NCI-H774 (cell line): ENCODE data around the gene MRAP2.
"Not testable (repeated sequence)": the region's sequence is repeated elsewhere in the genome, so short reads cannot be mapped to it uniquely, and the experiment has no call there.

Source experiments
- DNase-seq: peaks from one replicate; lab custom pipeline; 2025; lab: John Stamatoyannopoulos, UW

The MRAP2 gene

DNA sequence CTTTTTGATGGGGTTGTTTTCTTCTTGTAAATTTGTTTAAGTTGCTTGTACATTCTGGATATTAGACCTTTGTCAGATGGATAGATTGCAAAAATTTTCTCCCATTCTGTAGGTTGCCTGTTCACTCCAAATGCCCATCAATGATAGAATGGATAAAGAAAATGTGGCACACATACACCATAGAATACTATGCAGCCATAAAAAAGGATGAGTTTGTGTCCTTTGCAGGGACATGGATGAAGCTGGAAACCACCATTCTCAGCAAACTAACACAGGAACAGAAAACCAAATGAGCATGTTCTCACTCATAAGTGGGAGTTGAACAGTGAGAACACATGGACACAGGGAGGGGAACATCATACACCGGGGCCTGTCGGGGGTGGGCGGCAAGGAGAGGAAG lies 1.6 kb upstream of the MRAP2 start:
- not testable (repeated sequence) for DNase-seq

GRCh38 chr6:84035484-84035883 lies 1.9 kb downstream of the MRAP2 start:
- DNase-seq, result no peak

DNA sequence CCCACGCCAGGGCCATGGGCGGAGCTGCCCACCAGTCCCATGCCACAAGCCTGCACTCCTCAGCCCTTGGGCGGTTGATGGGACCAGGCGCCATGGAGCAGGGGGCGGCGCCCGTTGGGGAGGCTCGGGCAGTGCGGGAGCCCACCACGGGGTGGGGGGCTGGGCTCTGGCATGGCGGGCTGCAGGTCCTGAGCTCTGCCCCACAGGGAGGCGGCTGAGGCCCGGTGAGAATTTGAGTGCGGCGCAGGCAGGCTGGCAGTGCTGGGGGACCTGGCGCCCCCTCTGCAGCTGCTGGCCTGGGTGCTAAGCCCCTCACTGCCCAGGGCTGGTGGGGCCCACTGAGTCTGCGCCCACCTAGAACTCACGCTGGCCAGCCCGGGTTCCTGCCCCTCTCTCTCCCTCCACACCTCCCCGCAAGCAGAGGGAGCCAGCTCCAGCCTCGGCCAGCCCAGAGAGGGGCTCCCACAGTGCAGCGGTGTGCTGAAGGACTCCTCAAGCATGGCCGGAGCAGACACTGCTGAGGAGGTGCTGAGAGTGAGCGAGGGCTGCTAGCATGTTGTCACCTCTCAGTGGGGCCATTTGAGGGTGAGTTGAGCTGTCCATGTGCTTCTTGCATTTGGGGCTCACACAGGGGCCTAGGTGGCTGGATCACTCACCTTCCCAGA lies 4.0 kb downstream of the MRAP2 start:
- DNase-seq, result no peak

GRCh38 chr6:84042603-84043002 lies 9.0 kb downstream of the MRAP2 start:
- DNase-seq, result no peak

DNA sequence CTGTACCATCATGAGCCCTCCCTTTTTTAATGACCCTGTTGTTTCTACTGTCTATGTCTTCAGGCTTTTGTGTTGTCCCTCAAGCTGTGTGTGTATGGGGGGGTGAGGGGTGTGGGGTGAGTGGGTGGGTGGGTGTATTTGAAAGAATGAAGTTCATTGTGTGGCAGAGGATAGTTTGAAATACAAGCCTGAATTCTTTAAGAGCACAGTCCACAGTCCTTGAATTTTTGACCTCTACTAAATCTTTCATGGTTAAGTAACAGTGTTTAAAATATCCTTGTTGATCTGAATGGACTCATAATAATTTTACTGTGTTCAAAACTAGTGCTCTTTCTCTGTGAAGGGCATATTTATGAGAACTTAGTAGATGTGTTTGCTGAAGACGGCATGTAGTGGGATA lies 10.0 kb downstream of the MRAP2 start:
- no peak for DNase-seq

GRCh38 chr6:84046755-84047154 lies 13.2 kb downstream of the MRAP2 start:
- DNase-seq, result no peak

DNA sequence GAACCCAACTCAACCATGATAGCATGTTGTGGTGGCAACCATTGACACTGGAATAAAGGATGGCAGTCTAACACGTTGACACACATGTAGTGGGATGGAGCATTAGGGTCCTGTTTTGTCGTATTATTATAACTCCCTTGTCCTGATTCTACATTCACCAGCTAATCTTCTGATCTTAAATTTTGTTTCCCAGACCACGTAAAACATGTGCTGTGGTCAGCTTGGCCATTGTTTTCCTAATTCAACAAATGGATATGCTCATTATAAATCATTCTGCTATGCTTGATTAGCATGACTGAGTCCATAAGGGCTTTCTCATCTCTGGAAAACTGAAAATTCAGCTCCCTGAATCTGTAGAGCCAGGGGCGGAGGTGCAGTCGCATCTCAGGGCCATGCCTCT lies 15.0 kb downstream of the MRAP2 start:
- no peak for DNase-seq

DNA sequence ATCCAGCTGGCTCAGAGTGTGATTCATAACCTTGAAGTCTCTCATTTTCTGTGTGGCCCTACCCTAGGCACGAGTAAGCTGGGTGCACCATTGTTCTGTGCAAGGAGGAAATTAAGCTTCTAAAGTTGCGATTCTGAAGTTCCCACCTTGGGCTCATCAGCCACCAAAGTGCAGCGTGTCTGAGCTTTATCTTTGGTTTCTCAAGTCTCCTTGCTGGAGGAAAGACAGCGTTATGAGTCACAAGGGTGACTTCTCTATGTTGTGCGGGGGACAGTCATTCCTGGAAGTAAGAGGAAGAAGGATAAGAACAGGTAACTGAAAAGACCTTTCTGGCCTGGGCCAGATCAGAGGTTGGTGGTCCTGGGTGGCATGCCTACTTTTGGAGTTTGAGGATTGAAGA lies 16.8 kb downstream of the MRAP2 start:
- no peak for DNase-seq

GRCh38 chr6:84052204-84052882 lies 18.8 kb downstream of the MRAP2 start:
- peak; percentile 91 for DNase-seq

DNA sequence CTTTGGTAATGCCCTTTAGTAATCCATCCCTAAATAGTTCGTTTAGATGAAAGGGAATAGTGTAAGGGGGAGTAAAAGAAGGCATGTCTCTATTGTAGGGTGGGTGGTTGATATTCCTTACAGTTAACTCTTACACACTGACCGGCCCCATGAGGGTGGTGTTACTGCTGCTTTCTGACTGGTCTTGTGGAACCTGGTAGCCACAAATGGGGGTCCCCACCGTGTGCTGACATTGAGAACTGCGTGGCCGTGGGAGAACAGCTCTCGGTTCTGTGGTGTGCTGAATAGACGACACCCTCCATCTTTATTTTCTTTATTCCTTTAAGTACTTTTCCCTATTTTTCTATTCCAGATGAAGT lies 19.3 kb downstream of the MRAP2 start:
- DNase-seq, result no peak

GRCh38 chr6:84055647-84056046 lies 22.1 kb downstream of the MRAP2 start:
- no peak for DNase-seq

- DNase-seq, result no peak
These were observed 24.3 kb downstream of the MRAP2 start for GRCh38 chr6:84057908-84058307.

DNA sequence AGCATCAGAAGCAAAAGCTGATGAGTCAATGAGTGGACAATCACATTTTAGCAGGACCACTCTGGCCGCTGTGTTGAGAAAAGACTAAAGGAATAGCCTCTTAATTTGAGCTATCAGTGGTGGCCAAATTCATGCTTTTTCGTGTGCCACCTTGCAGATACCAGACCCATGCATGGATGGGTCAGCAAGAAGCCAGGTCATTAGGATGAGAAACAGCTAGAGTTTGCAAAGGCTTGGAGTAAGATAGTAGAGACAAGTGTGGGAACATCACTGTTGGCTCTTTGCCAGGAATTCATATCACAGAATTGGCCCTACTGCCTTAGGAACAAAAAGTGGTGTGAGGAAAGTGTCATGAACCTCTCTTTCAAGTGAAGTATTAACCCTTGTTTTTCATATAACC lies 25.5 kb downstream of the MRAP2 start:
- no peak for DNase-seq

DNA sequence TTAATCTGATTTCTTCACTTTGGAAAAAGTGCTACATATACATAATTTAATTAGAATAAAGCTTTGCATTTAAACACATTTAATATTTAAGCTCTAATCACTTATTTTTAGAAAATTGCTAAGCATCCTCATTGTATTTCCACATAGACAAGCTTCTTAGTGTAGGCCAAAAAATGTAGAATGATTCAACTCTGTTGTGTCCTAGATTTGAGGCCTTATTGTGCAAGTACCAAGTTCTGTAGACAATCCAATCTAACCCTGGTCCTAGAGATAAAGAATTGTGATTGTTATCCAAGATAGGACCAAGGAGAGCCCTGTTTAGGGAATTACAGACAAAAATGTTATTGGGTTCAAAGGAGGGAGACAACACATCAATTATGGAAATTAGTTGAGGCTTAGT lies 27.6 kb downstream of the MRAP2 start:
- no peak for DNase-seq

DNA sequence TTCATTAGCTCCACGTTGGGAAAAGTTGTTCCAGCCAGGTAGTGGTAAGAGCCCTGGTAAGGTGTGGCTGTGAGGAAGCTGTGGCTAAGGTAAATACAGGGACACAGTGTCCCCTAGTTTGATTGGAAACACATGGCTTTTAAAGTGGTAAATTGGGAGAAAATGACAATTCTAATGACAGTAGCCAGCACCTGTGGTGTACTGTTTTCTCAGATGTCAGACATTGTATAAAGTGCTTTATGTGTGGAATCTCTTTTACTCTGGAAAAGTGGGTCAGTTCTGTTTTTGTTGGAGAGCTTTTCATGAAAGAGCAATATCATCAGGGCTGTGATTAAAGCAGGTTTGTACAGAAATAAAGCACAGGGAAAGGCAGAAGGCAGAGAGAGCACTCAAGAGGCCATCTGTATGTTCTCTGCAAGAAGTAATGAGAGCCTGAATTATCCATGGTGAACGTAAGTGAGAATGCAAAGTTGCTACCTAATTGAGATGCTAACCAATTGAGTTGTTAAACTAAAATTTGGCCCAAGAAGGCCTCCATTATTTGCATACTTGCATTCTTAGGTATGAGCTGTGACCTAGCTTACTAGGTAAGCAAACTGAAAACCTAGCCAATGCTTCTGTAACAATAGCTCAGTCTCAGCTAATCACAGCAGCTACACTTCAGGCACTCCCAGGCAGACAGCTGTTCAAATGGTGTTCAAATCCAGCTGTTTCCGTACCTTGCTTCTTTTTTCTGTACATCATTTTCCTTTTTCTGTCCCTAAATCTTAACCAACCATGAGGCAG lies 28.2 kb downstream of the MRAP2 start:
- peak; percentile 56 for DNase-seq

DNA sequence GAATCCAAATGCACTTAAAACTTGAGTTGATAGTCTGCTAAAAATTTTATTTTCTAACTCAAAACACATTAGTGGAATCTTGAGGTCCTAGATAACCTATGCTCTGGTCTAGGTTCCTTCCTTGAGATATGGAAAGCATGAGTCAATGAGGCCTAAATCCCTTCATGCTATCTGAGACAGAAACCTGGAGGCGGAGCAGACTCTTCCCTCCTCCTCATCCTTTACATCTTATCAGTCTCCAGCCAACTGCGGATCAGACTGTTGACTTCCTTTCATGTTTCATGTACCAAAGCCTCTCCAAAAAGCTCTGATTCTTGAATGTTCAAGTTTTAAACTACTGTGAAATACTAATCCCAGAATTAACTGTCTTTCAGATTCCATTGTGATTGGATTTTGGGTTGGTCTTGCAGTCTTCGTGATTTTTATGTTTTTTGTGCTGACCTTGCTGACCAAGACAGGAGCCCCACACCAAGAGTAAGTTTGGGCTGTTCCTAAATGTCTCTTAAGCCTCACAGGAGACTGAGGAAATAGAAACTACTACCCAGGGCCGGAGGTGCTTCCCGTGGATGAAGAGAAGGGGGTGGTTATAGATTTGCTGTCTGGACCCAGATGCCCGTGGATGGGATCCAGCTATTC lies 29.1 kb downstream of the MRAP2 start:
- DNase-seq, result no peak

GRCh38 chr6:84065693-84066290 lies 32.2 kb downstream of the MRAP2 start:
- DNase-seq, result peak; percentile 10

GRCh38 chr6:84066536-84066935 lies 33.0 kb downstream of the MRAP2 start:
- DNase-seq, result no peak

GRCh38 chr6:84068873-84069272 lies 35.3 kb downstream of the MRAP2 start:
- DNase-seq, result not testable (repeated sequence)

GRCh38 chr6:84072442-84072997 lies 38.9 kb downstream of the MRAP2 start:
- DNase-seq, result no peak

DNA sequence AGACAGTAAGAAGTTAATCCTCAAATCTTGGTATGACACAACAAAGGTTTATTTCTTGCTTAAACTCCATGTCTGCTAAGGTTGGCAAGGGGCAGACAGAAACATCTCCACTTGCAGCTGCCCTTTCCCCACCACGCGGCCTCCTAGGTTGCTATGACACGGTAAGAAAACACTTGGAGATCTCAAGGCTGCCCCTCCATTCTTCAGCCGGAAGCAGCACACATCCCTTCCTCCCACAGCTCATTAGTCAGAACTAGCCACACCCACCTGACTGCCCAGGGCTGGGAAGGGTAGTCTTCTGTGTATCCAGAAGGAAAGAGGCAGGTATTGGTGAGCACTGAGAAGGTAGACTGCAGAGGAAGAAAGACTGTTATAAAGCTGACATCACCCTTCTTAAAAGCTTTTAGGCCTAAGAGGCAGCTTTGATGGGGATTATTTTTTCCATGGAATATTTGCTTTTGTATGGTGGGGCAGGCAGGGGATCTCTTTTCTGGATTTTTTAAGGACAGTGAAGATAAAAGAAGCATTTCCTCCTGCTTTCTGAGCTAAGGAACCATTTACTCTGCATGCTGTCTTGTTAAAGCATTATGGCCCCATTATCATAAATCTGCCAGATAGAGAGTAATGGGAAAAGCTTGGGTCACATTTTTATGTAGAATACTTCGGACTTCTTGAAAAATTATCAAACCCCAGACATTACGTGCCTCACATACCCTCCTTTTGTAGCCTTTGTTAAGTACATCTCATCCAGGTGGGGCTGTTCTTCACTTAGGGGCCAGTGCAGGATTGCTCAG lies 41.6 kb downstream of the MRAP2 start:
- no peak for DNase-seq
